HFF-Myc (cell line): ENCODE data around the gene HOPX.

Experiments
- DNase-seq: peaks from one replicate; pipeline ENCODE4 v3.0.0-alpha.2; 2011; ENCODE audit warnings: low read depth; ENCODE audit errors: extremely low read depth
- H3K4me3 ChIP-seq: replicated peaks from 2 replicates; pipeline ENCODE4 v1.5.1; 2011; ENCODE audit warnings: low read depth, mild to moderate bottlenecking, control low read depth, low read length
- TF ChIP-seq, protein P1 (sequence below): IDR thresholded peaks from 2 replicates; pipeline ENCODE4 v1.5.1; 2012; ENCODE audit warnings: mild to moderate bottlenecking, low read depth, low read length, control low read depth; ENCODE audit errors: missing control alignments

Gene HOPX

DNA sequence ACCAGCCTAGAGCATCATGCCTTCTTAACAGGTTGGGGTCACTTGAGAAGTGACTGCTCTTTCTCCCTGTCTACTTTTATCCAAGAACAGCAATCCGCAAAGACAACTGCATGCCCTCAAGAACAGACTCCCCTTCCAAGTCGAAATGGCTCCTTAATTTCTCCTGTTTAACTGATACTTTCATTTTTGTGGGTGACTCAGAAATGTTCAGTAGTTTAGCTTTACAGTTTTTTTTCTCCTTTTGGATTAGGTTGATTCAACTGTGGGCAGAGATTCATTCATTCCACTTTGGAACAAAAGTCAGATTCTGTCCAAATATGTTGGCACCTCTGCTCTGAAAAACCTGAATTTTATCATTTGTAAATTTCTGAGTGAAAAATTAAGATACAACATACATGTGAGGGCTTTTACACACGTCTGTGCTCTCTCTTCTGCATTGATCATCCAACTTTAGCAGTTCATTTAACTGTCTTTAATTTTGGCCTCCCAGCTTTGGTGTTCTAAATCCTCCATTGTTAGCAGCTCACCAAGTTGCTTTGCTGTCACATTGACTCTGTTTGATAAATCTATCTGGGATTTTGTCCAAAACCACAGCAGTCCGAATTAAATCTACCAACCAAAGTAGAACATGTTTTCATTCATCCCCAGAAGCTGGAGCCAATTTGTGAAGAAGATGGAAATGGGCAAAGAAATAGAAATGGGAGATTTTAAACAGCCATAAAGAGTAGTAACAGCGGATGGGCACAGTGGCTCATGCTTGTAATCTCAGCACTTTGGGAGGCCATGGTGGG is 50.0 kb downstream of the HOPX start:
- DNase-seq, result no peak
- H3K4me3 ChIP-seq, result no peak overlapping the region
- TF ChIP-seq, protein P1, sequence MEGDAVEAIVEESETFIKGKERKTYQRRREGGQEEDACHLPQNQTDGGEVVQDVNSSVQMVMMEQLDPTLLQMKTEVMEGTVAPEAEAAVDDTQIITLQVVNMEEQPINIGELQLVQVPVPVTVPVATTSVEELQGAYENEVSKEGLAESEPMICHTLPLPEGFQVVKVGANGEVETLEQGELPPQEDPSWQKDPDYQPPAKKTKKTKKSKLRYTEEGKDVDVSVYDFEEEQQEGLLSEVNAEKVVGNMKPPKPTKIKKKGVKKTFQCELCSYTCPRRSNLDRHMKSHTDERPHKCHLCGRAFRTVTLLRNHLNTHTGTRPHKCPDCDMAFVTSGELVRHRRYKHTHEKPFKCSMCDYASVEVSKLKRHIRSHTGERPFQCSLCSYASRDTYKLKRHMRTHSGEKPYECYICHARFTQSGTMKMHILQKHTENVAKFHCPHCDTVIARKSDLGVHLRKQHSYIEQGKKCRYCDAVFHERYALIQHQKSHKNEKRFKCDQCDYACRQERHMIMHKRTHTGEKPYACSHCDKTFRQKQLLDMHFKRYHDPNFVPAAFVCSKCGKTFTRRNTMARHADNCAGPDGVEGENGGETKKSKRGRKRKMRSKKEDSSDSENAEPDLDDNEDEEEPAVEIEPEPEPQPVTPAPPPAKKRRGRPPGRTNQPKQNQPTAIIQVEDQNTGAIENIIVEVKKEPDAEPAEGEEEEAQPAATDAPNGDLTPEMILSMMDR, result no peak

DNA sequence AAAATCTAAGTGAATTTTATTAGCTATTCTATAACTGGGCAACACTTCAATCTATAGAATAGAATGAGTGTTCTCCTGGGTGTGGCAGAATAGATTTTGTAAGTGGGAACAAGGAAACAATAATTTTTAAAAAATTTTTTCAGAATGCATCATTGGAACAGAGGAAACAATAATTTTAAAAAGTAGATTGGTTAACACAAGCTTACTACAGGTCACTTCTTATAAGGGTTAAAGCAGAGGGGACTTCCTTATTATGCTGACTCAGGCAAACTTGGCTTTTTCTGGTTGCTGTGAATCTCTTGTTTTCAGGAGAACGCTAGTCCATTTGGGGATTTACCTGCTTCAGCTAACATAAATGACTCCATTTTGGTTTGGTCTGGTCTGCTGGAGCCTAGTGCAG is 52.5 kb downstream of the HOPX start:
- TF ChIP-seq, protein P1, result no peak
- DNase-seq, result no peak
- no peak overlapping the region for H3K4me3 ChIP-seq

DNA sequence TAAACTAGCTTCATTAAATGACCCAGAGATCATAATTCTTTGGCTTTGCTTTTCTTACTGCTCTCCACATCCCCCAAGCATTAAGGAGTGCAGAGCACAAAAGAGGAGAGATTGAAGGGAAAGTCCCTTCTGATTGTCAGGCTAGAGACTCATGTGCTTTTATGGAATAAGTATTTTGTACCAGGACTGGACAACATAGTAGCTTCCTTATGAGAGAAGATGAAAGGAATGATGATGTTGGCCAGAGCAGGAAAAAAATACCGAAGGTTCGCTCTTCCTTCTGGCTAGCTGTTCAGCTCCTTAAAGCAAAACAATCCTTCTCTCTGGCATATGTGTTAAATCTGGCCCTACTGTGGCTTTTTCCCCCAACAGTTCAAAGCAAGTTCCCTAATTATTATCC is 53.1 kb downstream of the HOPX start:
- no peak overlapping the region for H3K4me3 ChIP-seq
- no peak for DNase-seq
- TF ChIP-seq, protein P1, result no peak

DNA sequence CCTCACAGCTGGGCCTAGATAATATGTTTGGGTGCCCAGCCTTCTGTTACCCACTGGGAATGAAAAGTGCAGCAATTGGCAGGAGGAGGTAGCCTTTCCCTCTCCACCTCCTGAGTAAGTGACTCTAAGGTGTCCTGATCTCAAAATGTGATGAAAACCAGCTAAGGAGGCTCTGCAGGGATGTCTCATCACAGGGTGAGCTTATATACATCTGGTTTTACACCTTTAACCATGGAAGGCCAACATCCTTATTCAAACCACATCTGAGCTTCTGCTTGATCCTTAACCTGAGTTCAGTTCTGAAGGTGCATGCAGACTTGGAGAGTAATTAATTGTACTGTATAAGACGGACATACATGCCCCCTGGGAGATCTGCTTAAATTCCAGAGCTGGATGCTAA is 53.7 kb downstream of the HOPX start:
- H3K4me3 ChIP-seq, result no peak overlapping the region
- no peak for DNase-seq
- TF ChIP-seq, protein P1, result no peak

DNA sequence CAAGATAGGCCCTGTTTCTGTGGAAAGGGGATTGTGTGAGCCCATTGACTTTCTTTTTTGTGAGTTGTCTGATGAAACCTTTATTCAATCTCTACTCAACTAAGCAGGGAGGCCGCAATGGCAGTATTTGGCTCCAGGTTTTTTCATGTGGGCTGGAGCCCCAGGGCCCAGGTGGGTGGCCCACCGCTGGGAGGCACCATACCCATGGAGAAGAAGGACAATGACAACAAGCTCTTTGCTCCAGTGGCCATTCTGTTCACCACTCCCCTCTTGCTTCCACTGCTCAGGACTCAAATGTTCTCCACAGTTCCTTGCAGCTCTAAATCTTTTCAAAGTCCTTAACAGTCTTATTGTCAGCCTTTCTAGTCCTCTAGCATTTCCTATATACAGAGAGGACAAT is 54.1 kb downstream of the HOPX start:
- TF ChIP-seq, protein P1, result no peak
- no peak overlapping the region for H3K4me3 ChIP-seq
- DNase-seq, result no peak

DNA sequence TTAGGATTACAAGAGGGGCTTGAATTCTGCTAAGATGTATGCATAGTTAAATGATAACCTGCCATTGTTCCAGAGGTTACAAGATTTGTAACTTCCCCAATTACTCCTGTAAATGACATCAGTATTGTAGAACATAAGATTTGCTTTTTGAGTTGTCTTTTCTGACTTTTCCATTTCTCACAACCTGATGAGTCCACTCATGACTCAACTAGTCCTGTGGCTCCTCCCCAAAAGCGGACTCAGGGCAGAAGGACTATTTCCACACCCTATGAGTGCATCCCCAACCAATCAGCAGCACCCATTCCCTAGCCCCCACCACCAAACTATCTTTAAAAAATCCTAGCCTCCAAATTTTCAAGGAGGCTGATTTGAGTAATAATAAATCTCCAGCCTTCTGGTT is 54.7 kb downstream of the HOPX start:
- TF ChIP-seq, protein P1, result no peak
- DNase-seq, result no peak
- H3K4me3 ChIP-seq, result no peak overlapping the region

DNA sequence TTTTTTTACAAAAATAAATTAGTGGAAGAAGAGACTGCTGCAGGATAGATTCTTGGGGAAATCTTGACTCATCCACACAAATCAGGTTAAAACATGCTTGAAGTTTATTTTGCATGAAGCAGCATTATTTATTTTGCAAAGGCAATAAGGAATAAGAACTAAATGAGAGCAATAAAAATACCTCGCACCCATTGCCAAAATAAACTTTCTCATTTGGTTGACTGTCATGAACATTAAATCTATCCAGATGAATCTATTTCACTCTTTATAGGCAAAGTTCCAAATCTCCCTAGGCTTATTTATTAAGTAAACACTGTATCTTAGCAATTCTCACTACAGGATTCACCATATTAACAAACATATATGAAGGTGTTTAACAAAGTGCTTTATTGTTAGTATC is 58.9 kb downstream of the HOPX start:
- no peak for DNase-seq
- TF ChIP-seq, protein P1, result no peak
- H3K4me3 ChIP-seq, result no peak overlapping the region
